SK-N-MC (cell line): ENCODE results near the gene NSUN3.
"Not testable (repeated sequence)": the region's sequence is repeated elsewhere in the genome, so short reads cannot be mapped to it uniquely, and the experiment has no call there.

Experiments
- DNase-seq: peaks from one replicate; pipeline ENCODE4 v3.0.0-alpha.2; 2011; ENCODE audit warnings: low read depth, low spot score
- H3K27ac ChIP-seq: fragments of 200-600 bp; sonication (generic); 2 replicates; pipeline ENCODE4 v1.5.1; 2016; ENCODE audit warnings: mixed run types
- H3K36me3 ChIP-seq: fragments of 200-600 bp; sonication (generic); 2 replicates; pipeline ENCODE4 v1.6.1; 2017; ENCODE audit warnings: antibody characterized with exemption, low read length, mixed read lengths; ENCODE audit not compliant: insufficient read depth
- H3K4me3 ChIP-seq: fragments of 200-600 bp; sonication (generic); 2 replicates; pipeline ENCODE4 v1.5.1; 2016
- H3K9ac ChIP-seq: fragments of 200-600 bp; sonication (generic); 2 replicates; pipeline ENCODE4 v1.8.0; 2017; ENCODE audit warnings: mixed run types, mixed read lengths; ENCODE audit not compliant: insufficient read length
- H3K9me3 ChIP-seq: fragments of 200-600 bp; sonication (generic); 2 replicates; pipeline ENCODE4 v1.6.1; 2017; ENCODE audit warnings: low read depth, mild to moderate bottlenecking, antibody characterized with exemption, low read length, moderate library complexity, mixed read lengths
- EZH2 ChIP-seq: fragments of 200-600 bp; sonication (generic); IDR thresholded peaks from one replicate; pipeline ENCODE4 v1.6.1; 2017; ENCODE audit warnings: antibody characterized with exemption
- FOXP2 ChIP-seq: optimal IDR thresholded peaks from 2 replicates; pipeline ENCODE3; 2011; ENCODE audit warnings: mild to moderate bottlenecking, moderate library complexity; ENCODE audit not compliant: insufficient read depth; ENCODE audit errors: extremely low read length, control extremely low read depth
- POLR2AphosphoS5 ChIP-seq: IDR thresholded peaks from 2 replicates; pipeline ENCODE4 v1.6.1; 2012; ENCODE audit warnings: mild to moderate bottlenecking, low read depth, low read length, borderline replicate concordance

The NSUN3 gene

GRCh38 chr3:94099311-94099710, 36.5 kb downstream of the NSUN3 start:
- H3K9me3 ChIP-seq, result no peaks in the 10 kb centered on the region
- H3K36me3 ChIP-seq, result peaks cover 28% of the 10 kb centered on the region
- TF ChIP-seq FOXP2, result no peak
- TF ChIP-seq EZH2, result no peak
- TF ChIP-seq POLR2AphosphoS5, result no peak
- no peak for DNase-seq
- H3K9ac ChIP-seq, result no peak overlapping the region
- no peak overlapping the region for H3K27ac ChIP-seq
- no peak overlapping the region for H3K4me3 ChIP-seq

GRCh38 chr3:94101860-94102259, 39.0 kb downstream of the NSUN3 start:
- no peak for DNase-seq
- TF ChIP-seq POLR2AphosphoS5 (no peak), FOXP2 (no peak), EZH2 (no peak)
- Histone ChIP-seq H3K9me3 (no peaks in the 10 kb centered on the region), H3K4me3 (no peak overlapping the region), H3K36me3 (peaks cover 16% of the 10 kb centered on the region), H3K9ac (no peak overlapping the region), H3K27ac (no peak overlapping the region)

GRCh38 chr3:94106268-94106667, 43.4 kb downstream of the NSUN3 start:
- Histone ChIP-seq H3K27ac (no peak overlapping the region), H3K36me3 (peaks cover 5% of the 10 kb centered on the region; the same call in 1 of the 2 replicates), H3K9ac (no peak overlapping the region), H3K4me3 (no peak overlapping the region), H3K9me3 (no peaks in the 10 kb centered on the region)
- TF ChIP-seq FOXP2 (no peak), POLR2AphosphoS5 (no peak), EZH2 (no peak)
- no peak for DNase-seq

GRCh38 chr3:94110232-94110631, 47.4 kb downstream of the NSUN3 start:
- H3K36me3 ChIP-seq, H3K4me3 ChIP-seq, H3K27ac ChIP-seq, DNase-seq, H3K9me3 ChIP-seq, H3K9ac ChIP-seq: not testable (repeated sequence)

GRCh38 chr3:94110854-94111253, 48.0 kb downstream of the NSUN3 start:
- TF ChIP-seq EZH2, result no peak
- no peak for TF ChIP-seq FOXP2
- TF ChIP-seq POLR2AphosphoS5, result no peak
- H3K27ac ChIP-seq, result no peak overlapping the region
- H3K9me3 ChIP-seq, result no peaks in the 10 kb centered on the region
- H3K36me3 ChIP-seq, result no peaks in the 10 kb centered on the region
- H3K9ac ChIP-seq, result no peak overlapping the region
- no peak for DNase-seq
- no peak overlapping the region for H3K4me3 ChIP-seq

GRCh38 chr3:94114666-94115065, 51.8 kb downstream of the NSUN3 start:
- H3K9ac ChIP-seq, result no peak overlapping the region

GRCh38 chr3:94115482-94115881, 52.6 kb downstream of the NSUN3 start:
- H3K36me3 ChIP-seq, result no peaks in the 10 kb centered on the region
- H3K27ac ChIP-seq, result peak overlapping the region; percentile 56; the same call in 1 of the 2 replicates
- TF ChIP-seq POLR2AphosphoS5, result no peak
- no peak for DNase-seq
- H3K4me3 ChIP-seq, result peak overlapping the region; percentile 58
- no peak overlapping the region for H3K9ac ChIP-seq
- no peaks in the 10 kb centered on the region for H3K9me3 ChIP-seq

More at GRCh38 chr3:94114666-94115065, 51.8 kb downstream of the NSUN3 start:
- Histone ChIP-seq H3K27ac (peak overlapping the region; percentile 56; the same call in 1 of the 2 replicates), H3K4me3 (peak overlapping the region; percentile 58), H3K36me3 (no peaks in the 10 kb centered on the region), H3K9me3 (no peaks in the 10 kb centered on the region)
- DNase-seq, result no peak
- TF ChIP-seq EZH2 (no peak), POLR2AphosphoS5 (no peak; the same call in 1 of the 2 replicates), FOXP2 (no peak)

- no peak overlapping the region for H3K9ac ChIP-seq
- no peak overlapping the region for H3K27ac ChIP-seq
- TF ChIP-seq EZH2 (no peak), FOXP2 (no peak), POLR2AphosphoS5 (no peak)
- H3K36me3 ChIP-seq, result no peaks in the 10 kb centered on the region
- DNase-seq, result no peak
- no peak overlapping the region for H3K4me3 ChIP-seq
- no peaks in the 10 kb centered on the region for H3K9me3 ChIP-seq
These were observed 54.9 kb downstream of the NSUN3 start for GRCh38 chr3:94117729-94118128.

- H3K4me3 ChIP-seq, result no peak overlapping the region
- H3K9me3 ChIP-seq, result no peaks in the 10 kb centered on the region
- H3K36me3 ChIP-seq, result no peaks in the 10 kb centered on the region
- DNase-seq, result no peak
- no peak overlapping the region for H3K27ac ChIP-seq
- TF ChIP-seq EZH2 (no peak), POLR2AphosphoS5 (no peak), FOXP2 (no peak)
- H3K9ac ChIP-seq, result no peak overlapping the region
These were observed 55.5 kb downstream of the NSUN3 start for GRCh38 chr3:94118390-94118789.
